Lung (tissue), 12 donors: ENCODE results near the gene SMIM12. TPM values are rescaled to one million over a fixed set of nuclear protein-coding genes. Genes with fewer than 3 reads are reported as not detected.

ENCODE experiments used
- ATAC-seq: fragments of 200-7000 bp; cut with Tn5 transposase; one replicate; pipeline ENCODE4 v1.9.1; 2020; ENCODE audit warnings: moderate number of reproducible peaks; ENCODE audit not compliant: insufficient read depth, low FRiP score
- DNase-seq, 3 donors: peaks; one replicate each; pipeline ENCODE4 v3.0.0-alpha.2; 2013 to 2017
- H3K27ac ChIP-seq, 2 donors: one replicate each; pipeline ENCODE4 v1.5.1; 2013; ENCODE audit warnings: mild to moderate bottlenecking in 2 of 2, moderate library complexity in 2 of 2, control low read depth in 1 of 2, inconsistent platforms in 1 of 2, low read depth in 1 of 2, low read length in 1 of 2
- H3K27me3 ChIP-seq, 3 donors: one replicate each; pipeline ENCODE4 v1.5.1; 2013; ENCODE audit warnings: low read length in 2 of 3; ENCODE audit not compliant: control insufficient read depth in 3 of 3, insufficient read depth in 3 of 3
- H3K36me3 ChIP-seq, 4 donors: one replicate each; pipeline ENCODE4 v1.5.1; 2013; ENCODE audit warnings: low read length in 4 of 4, mild to moderate bottlenecking in 1 of 4, moderate library complexity in 1 of 4; ENCODE audit not compliant: control insufficient read depth in 4 of 4, insufficient read depth in 4 of 4
- H3K4me1 ChIP-seq, 5 donors: one replicate each; pipeline ENCODE4 v1.5.1; 2013; ENCODE audit warnings: low read length in 5 of 5, mild to moderate bottlenecking in 2 of 5, moderate library complexity in 1 of 5; ENCODE audit not compliant: control insufficient read depth in 5 of 5, insufficient read depth in 5 of 5
- H3K4me3 ChIP-seq: one replicate; pipeline ENCODE4 v1.5.1; 2013; ENCODE audit warnings: mild to moderate bottlenecking, control low read depth, moderate library complexity
- H3K9ac ChIP-seq, 2 donors: one replicate each; pipeline ENCODE4 v1.5.1; 2013; ENCODE audit warnings: low read length in 2 of 2, control low read depth in 1 of 2; ENCODE audit not compliant: insufficient read depth in 1 of 2
- H3K9me3 ChIP-seq, 4 donors: one replicate each; pipeline ENCODE4 v1.5.1; 2013; ENCODE audit warnings: low read length in 3 of 4, mild to moderate bottlenecking in 1 of 4, moderate library complexity in 1 of 4; ENCODE audit not compliant: control insufficient read depth in 4 of 4, insufficient read depth in 3 of 4
- CTCF ChIP-seq: IDR thresholded peaks from 2 replicates; pipeline ENCODE4 v1.5.1; 2012; ENCODE audit warnings: mild to moderate bottlenecking; ENCODE audit errors: control extremely low read depth, extremely low read depth
- WGBS, 2 donors: extraction: QIAGEN DNeasy Blood & Tissue Kit; methylation state at CpG; one replicate each; pipeline ENCODE4 v1.1.7; 2013; 5-methylcytosine and 5-hydroxymethylcytosine counted together
- polyA plus RNA-seq, 2 donors: library from polyadenylated mRNA; stranded (reverse); fragments of 200-250 nt; gene quantifications; one replicate each; pipeline ENCODE4 v1.2.1, GENCODE V29; 2013
- total RNA-seq, 2 donors: library from RNA; depleted of rRNA in 1 of 2; stranded (reverse); fragments of >200 nt in 1 of 2; gene quantifications; one replicate each; pipeline ENCODE4 v1.2.1, GENCODE V29; 2014 to 2021
- donor health status: control.
- donor health status: control.
- donor health status: Bipolar disorder and iron deficiency.
- donor health status: healthy.
- donor health status: DM: yes; HTN: yes; CAD: no.

The SMIM12 gene
- total and polyA plus RNA-seq, 4 donors: 17.9 to 67.8 (median 35.1) TPM

- TF ChIP-seq CTCF: no peak
- peaks cover 0 to 2% (median 0%) of the 10 kb centered on the region in 4 donors for H3K9me3 ChIP-seq
- no peak overlapping the region for H3K27ac ChIP-seq
- DNase-seq (no peak), ATAC-seq (no peak)
- H3K4me1 ChIP-seq: peaks cover 0 to 14% (median 0%) of the 10 kb centered on the region in 5 donors
- 70 to 71% methylated on average over 1 of the region's 1 CpG for WGBS, 2 donors
- no peaks in the 10 kb centered on the region for H3K27me3 ChIP-seq
- H3K9ac ChIP-seq: no peak overlapping the region
- H3K36me3 ChIP-seq: no peaks in the 10 kb centered on the region
- no peak overlapping the region for H3K4me3 ChIP-seq
These were observed 25.8 kb downstream of the SMIM12 start for GRCh38 chr1:34833711-34834110.

- TF ChIP-seq CTCF: no peak
- ATAC-seq (no peak), DNase-seq (no peak)
- H3K9me3 ChIP-seq: peaks cover 0 to 2% (median 0%) of the 10 kb centered on the region in 4 donors
- H3K27me3 ChIP-seq: no peaks in the 10 kb centered on the region
- H3K9ac ChIP-seq: no peak overlapping the region
- no peak overlapping the region for H3K4me3 ChIP-seq
- 77 to 81% methylated on average over 6 of the region's 6 CpGs for WGBS, 2 donors
- no peaks in the 10 kb centered on the region for H3K36me3 ChIP-seq
- no peak overlapping the region for H3K27ac ChIP-seq
- peaks cover 0 to 10% (median 0%) of the 10 kb centered on the region in 5 donors for H3K4me1 ChIP-seq
These were observed 27.8 kb downstream of the SMIM12 start for GRCh38 chr1:34831721-34832246.

GRCh38 chr1:34829250-34829649 is 30.3 kb downstream of the SMIM12 start:
- Histone ChIP-seq H3K27ac (peak overlapping the region in 1 of 2 donors; percentile 16), H3K36me3 (no peaks in the 10 kb centered on the region), H3K4me1 (peaks cover 0 to 13% (median 0%) of the 10 kb centered on the region in 5 donors), H3K9me3 (no peaks in the 10 kb centered on the region), H3K27me3 (no peaks in the 10 kb centered on the region), H3K4me3 (no peak overlapping the region), H3K9ac (no peak overlapping the region)
- ATAC-seq (no peak), DNase-seq (no peak)
- 67 to 87% methylated on average over 3 of the region's 3 CpGs for WGBS, 2 donors
- no peak for TF ChIP-seq CTCF

GRCh38 chr1:34828611-34829010 is 30.9 kb downstream of the SMIM12 start:
- 72 to 78% methylated on average over 2 of the region's 2 CpGs for WGBS, 2 donors
- ATAC-seq (no peak), DNase-seq (no peak)
- no peak overlapping the region for H3K9ac ChIP-seq
- H3K36me3 ChIP-seq: no peaks in the 10 kb centered on the region
- H3K27ac ChIP-seq: no peak overlapping the region
- peaks cover 0 to 3% (median 0%) of the 10 kb centered on the region in 4 donors for H3K9me3 ChIP-seq
- H3K4me1 ChIP-seq: peaks cover 0 to 12% (median 0%) of the 10 kb centered on the region in 5 donors
- no peak for TF ChIP-seq CTCF
- H3K27me3 ChIP-seq: no peaks in the 10 kb centered on the region
- no peak overlapping the region for H3K4me3 ChIP-seq
